ENCODE results near the gene LSAMP.

The LSAMP gene

GRCh38 chr3:115968871-115969270 lies 476.4 kb downstream of the LSAMP start:
- no peaks in the 10 kb centered on the region for H3K4me1 ChIP-seq (ENCODE audit: control insufficient read depth in 1 of 2, insufficient read depth in 1 of 2, low read depth in 1 of 2, low read length in 1 of 2)
- no peak overlapping the region for H3K27ac ChIP-seq
- H3K36me3 ChIP-seq: no peaks in the 10 kb centered on the region
- no peaks in the 10 kb centered on the region for H3K9me3 ChIP-seq
- no peaks in the 10 kb centered on the region for H3K27me3 ChIP-seq
- no peak overlapping the region for H3K4me3 ChIP-seq (ENCODE audit: low read depth in 1 of 2, low read length in 1 of 2)
- TF ChIP-seq CTCF (IDR thresholded peaks at IDR 0.05): no peak

GRCh38 chr3:115961380-115961779 lies 483.9 kb downstream of the LSAMP start:
- Histone ChIP-seq H3K9me3 (no peaks in the 10 kb centered on the region), H3K27ac (no peak overlapping the region), H3K27me3 (no peaks in the 10 kb centered on the region), H3K4me1 (ENCODE audit: control insufficient read depth in 1 of 2, insufficient read depth in 1 of 2, low read depth in 1 of 2, low read length in 1 of 2) (no peaks in the 10 kb centered on the region), H3K4me3 (ENCODE audit: low read depth in 1 of 2, low read length in 1 of 2) (no peak overlapping the region), H3K36me3 (no peaks in the 10 kb centered on the region)
- TF ChIP-seq CTCF (IDR thresholded peaks at IDR 0.05): no peak

- no peaks in the 10 kb centered on the region for H3K36me3 ChIP-seq
- H3K9me3 ChIP-seq: no peaks in the 10 kb centered on the region
- no peak overlapping the region for H3K4me3 ChIP-seq (ENCODE audit: low read depth in 1 of 2, low read length in 1 of 2)
- no peaks in the 10 kb centered on the region for H3K4me1 ChIP-seq (ENCODE audit: control insufficient read depth in 1 of 2, insufficient read depth in 1 of 2, low read depth in 1 of 2, low read length in 1 of 2)
- no peak overlapping the region for H3K27ac ChIP-seq
- TF ChIP-seq CTCF (IDR thresholded peaks at IDR 0.05): no peak
- H3K27me3 ChIP-seq: no peaks in the 10 kb centered on the region
Measured at GRCh38 chr3:115960799-115961198, 484.5 kb downstream of the LSAMP start.

GRCh38 chr3:115958526-115958925 lies 486.8 kb downstream of the LSAMP start:
- Histone ChIP-seq H3K4me3 (ENCODE audit: low read depth in 1 of 2, low read length in 1 of 2) (no peak overlapping the region), H3K4me1 (ENCODE audit: control insufficient read depth in 1 of 2, insufficient read depth in 1 of 2, low read depth in 1 of 2, low read length in 1 of 2) (no peaks in the 10 kb centered on the region), H3K27ac (no peak overlapping the region), H3K36me3 (no peaks in the 10 kb centered on the region), H3K27me3 (no peaks in the 10 kb centered on the region), H3K9me3 (no peaks in the 10 kb centered on the region)
- no peak for TF ChIP-seq CTCF (IDR thresholded peaks at IDR 0.05)

- no peak overlapping the region for H3K27ac ChIP-seq
- no peaks in the 10 kb centered on the region for H3K4me1 ChIP-seq (ENCODE audit: control insufficient read depth in 1 of 2, insufficient read depth in 1 of 2, low read depth in 1 of 2, low read length in 1 of 2)
- H3K4me3 ChIP-seq (ENCODE audit: low read depth in 1 of 2, low read length in 1 of 2): no peak overlapping the region
- H3K36me3 ChIP-seq: no peaks in the 10 kb centered on the region
- TF ChIP-seq CTCF (IDR thresholded peaks at IDR 0.05): no peak
- H3K9me3 ChIP-seq: no peaks in the 10 kb centered on the region
- no peaks in the 10 kb centered on the region for H3K27me3 ChIP-seq
Measured at GRCh38 chr3:115947325-115947724, 498.0 kb downstream of the LSAMP start.

- Histone ChIP-seq H3K36me3 (no peaks in the 10 kb centered on the region), H3K27me3 (no peaks in the 10 kb centered on the region), H3K4me1 (ENCODE audit: control insufficient read depth in 1 of 2, insufficient read depth in 1 of 2, low read depth in 1 of 2, low read length in 1 of 2) (no peaks in the 10 kb centered on the region), H3K9me3 (no peaks in the 10 kb centered on the region), H3K4me3 (ENCODE audit: low read depth in 1 of 2, low read length in 1 of 2) (no peak overlapping the region), H3K27ac (no peak overlapping the region)
- TF ChIP-seq CTCF (IDR thresholded peaks at IDR 0.05): no peak
Measured at GRCh38 chr3:115943579-115943978, 501.7 kb downstream of the LSAMP start.
